HT1080 (cell line): ENCODE measurements around the gene DIPK1C. TPM values are rescaled to one million over a fixed set of nuclear protein-coding genes. Genes with fewer than 3 reads are reported as not detected.

Experiments
- DNase-seq: peaks from one replicate; pipeline ENCODE4 v3.0.0-alpha.2; 2015; ENCODE audit warnings: low read depth
- total RNA-seq: library from RNA; depleted of rRNA; stranded (reverse); fragments of >200 nt; shearing (Covaris generic); gene quantifications from 2 replicates; pipeline ENCODE4 v1.2.3, GENCODE V29; 2014; rRNA removed

The DIPK1C gene
- total RNA-seq, 1 experiment from 2014 or later: not detected

- no peak for DNase-seq
Observed at GRCh38 chr18:74390900-74391299, 66.2 kb downstream of the DIPK1C start.

DNA sequence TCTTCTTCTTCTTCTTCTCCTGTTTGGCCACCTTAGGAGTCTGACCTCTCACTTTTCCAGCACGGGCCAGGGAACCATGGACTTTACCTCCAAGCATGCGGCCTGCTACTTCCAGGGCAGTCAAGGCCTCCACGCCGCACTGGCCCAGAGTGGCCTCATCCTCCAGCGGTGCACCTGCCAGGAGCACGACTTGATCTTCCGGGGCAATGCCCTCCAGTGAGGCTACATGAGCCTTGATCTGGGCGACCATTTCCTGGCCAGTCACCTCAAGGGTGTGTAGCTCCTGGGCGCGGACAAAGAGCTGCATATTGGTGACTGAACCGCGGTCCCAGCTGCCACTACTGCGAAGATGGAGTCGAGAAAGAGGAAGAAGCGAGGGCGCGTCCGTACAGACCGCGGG, 67.1 kb downstream of the DIPK1C start:
- no peak for DNase-seq

GRCh38 chr18:74389171-74389927, 67.8 kb downstream of the DIPK1C start:
- no peak for DNase-seq

GRCh38 chr18:74388227-74388626, 68.9 kb downstream of the DIPK1C start:
- no peak for DNase-seq

- DNase-seq: no peak
Observed at GRCh38 chr18:74387383-74387782, 69.7 kb downstream of the DIPK1C start.

Other genes starting within 250 kb of the DIPK1C start
- gene CYB5A, start 165.3 kb downstream of the DIPK1C start, total RNA-seq: 24.2 and 37.6 TPM in 2 replicates
- not detected in 2 replicates for gene C18orf63, start 141.5 kb downstream of the DIPK1C start, total RNA-seq
- gene CNDP2, start 39.1 kb upstream of the DIPK1C start, total RNA-seq: 70.3 and 86.6 TPM in 2 replicates
- gene CNDP1, start 77.2 kb upstream of the DIPK1C start, total RNA-seq: 0.23 TPM in 1 of 2 replicates, not detected in the other
- gene ZNF407, start 140.6 kb upstream of the DIPK1C start, total RNA-seq: 7.2 and 8.2 TPM in 2 replicates